Prostate gland (tissue), 2 donors: ENCODE results near the gene NEGR1.

Source experiments
- CTCF ChIP-seq, 4 experiments: fragments of 200-600 bp in 2 of 4; fragments of 450-650 bp in 2 of 4; sonication (generic) in 2 of 4; IDR thresholded peaks; 1 replicate in 3 of 4; 2 replicates in 1 of 4; pipeline ENCODE4 v1.5.1; 2016 to 2019; ENCODE audit warnings: antibody characterized with exemption in 4 of 4, mild to moderate bottlenecking in 2 of 4, moderate library complexity in 2 of 4
- POLR2A ChIP-seq: fragments of 450-650 bp; IDR thresholded peaks from one replicate; pipeline ENCODE4 v1.6.1; 2016; ENCODE audit warnings: antibody characterized with exemption, mild to moderate bottlenecking
- POLR2AphosphoS5 ChIP-seq: sonication (generic); formaldehyde crosslinking; IDR thresholded peaks from one replicate; pipeline ENCODE4 v1.6.1; 2017; ENCODE audit warnings: antibody characterized with exemption

GRCh38 chr1:71862756-71863155 lies 419.6 kb downstream of the NEGR1 start:
- no peak for TF ChIP-seq CTCF (IDR thresholded peaks at IDR 0.05)
- TF ChIP-seq POLR2A: no peak
- TF ChIP-seq POLR2AphosphoS5: no peak
